HG02798 (cell line): Measurements from ENCODE around the gene CALHM5.

Source experiments
- ATAC-seq: cut with Tn5 transposase; IDR thresholded peaks from one replicate; pipeline ENCODE4 v1.9.1; 2021; ENCODE audit warnings: mild to moderate bottlenecking; ENCODE audit not compliant: unreplicated experiment, poor library complexity

The CALHM5 gene

DNA sequence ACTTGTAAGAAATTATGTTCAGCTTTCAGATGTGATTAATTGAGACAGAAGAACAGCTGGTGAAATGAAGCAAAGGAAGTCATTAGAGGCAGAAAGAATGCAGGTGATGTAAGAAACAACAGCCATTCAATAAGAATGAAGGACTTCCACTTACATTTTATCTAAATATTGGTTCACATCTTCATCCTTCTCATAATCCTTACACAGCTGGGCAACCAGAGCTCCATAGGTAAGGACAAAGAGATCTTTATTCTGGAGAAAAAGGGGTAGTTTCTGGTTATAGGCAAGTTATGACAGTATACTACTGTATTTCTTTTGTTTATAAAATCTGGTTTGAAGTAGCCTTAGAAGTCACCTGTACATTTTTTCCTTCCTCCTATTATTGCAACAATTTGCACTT, 31.7 kb downstream of the CALHM5 start:
- ATAC-seq = no peak

DNA sequence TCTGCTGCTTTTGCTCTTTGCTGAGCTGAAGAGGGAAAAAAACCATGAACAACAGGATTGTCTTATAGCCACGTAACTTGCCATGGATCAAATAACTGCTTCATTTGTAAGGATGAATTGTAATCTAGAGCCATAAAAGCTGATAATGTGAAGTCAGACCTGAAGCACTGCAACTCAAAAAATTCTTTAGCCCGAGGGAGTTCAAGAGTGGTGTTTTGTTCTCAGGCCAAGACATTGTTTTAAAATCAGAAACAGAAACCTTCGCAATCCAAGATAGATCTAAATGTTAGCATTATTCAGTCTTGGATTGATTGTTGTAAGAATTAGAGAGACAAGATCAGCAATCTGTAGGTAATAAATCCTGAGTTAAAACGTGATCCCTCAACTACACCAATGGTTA, 34.2 kb downstream of the CALHM5 start, which contains the start of gene TRAPPC3L:
Gene TRAPPC3L, minus strand, starts transcription at position 34 of the 400 bp plus-strand sequence. CDS start 170 bp downstream, outside the sequence.
- no peak for ATAC-seq

DNA sequence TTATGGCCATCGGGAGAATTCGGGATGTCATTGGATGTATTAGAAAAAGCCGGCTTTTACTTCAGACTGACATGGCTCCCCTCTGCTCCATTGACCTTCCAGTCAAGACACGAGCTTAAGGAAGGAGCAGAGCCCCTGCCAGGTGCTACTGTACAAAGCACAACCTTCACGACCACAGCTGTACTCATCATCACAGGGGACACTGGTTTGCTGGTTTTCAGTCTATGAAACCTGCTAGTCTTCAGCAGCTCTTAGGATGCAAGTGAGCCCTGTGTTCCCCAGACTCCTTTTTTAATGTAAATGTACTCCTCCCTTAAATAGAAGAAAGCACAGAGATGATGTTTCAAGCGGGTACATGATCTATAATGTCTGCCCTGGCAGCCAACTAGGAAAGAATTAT, 35.9 kb downstream of the CALHM5 start:
- no peak for ATAC-seq

DNA sequence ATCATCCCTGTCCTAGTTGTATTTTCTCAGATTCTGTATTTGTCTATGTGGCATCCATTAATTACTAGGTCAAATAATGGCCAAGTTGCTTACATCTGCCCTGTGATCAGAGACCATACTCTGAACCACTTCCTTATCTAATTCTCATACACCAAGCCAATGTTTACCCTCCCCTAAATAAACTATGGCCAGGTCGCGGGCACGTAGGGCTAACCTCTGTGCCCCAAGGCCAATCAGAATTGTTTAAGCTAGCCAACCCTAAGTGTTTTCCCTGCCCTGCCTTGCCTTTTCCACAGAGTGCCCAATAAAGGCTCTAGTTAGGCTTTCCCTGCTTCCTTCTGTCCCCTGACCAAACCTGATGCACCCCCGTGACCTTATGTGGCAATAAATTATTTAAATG, 39.4 kb downstream of the CALHM5 start:
- ATAC-seq = no peak

DNA sequence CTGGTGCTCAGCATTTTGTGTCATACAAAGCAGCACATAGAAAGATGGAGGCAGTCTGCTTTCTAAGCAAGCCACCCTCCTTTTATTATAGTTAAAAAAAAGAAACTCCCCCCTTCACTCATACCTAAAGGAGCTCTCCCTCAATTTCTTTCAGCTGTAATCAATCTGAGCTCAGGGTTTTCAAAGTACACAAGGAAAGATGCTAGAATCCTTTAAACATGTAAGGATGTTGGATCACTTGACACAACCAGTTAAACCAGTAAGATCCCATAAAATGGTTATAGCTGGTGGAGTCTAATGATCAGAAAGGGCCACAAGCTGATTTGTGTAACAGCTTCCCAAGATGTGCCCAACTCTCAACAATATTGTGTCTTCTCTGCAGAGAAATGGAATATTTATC, 42.0 kb downstream of the CALHM5 start, which contains the start of gene CALHM4:
Gene CALHM4, plus strand, starts transcription at position 301 of the 400 bp plus-strand sequence. Its CDS starts 43 bp downstream, at position 344.
- ATAC-seq = no peak

DNA sequence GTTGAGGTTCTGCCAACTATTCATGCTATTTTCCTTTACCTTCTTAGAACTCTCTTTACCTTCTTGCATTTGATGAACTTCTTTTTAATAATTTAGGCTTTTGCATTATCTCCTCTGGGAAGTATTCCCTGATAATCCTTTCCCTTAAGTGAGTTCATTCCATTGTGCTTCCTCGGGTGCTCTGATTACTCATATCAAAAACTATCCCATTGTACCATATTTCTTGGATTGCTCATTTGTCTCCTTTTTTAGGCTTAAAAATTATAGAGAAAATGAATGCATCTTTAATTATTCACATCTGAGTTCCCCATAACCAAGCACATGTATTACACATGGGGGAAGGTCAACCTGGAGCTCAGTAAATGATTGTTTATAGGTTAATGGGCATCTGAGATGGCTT, 44.6 kb downstream of the CALHM5 start:
- no peak for ATAC-seq

DNA sequence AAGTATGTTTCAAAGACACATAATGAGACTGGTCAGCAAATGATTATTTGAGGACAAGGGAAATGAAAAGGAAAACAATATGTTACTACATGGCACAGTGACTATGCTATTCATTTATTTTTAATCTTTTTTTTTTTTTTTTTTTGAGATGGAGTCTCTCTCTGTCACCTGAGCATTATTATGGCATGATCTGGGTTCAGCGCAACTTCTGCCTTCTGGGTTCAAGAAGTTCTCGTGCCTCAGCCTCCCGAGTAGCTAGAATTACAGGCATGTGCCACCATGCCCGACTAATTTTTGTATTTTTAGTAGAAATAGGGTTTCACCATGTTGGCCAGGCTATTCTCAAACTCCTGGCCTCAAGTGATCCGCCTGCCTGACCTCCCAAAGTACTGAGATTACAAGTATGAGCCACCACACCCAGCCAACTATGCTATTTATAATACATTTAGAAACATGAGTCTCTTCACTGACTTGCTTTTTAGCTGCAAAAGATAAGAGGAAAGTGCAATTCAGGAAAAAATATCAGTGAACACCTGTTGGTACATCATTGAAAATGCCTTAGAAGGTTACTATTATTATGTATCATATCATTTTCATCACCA, 45.5 kb downstream of the CALHM5 start:
- ATAC-seq = no peak

DNA sequence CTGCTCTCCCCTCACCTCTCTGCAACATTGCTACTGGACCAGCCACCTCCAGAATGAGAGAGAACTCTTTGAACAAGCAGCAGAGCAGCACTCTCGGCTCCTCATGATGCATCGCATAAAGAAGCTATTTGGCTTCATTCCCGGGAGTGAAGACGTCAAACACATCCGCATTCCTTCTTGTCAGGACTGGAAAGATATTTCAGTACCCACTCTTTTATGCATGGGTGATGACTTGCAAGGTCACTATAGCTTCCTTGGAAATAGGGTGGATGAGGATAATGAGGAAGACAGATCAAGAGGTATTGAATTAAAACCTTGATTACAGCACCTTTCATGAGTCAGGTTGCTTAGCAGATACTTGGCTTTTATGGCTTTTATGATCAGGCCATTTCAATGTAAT, 46.5 kb downstream of the CALHM5 start:
- no peak for ATAC-seq

DNA sequence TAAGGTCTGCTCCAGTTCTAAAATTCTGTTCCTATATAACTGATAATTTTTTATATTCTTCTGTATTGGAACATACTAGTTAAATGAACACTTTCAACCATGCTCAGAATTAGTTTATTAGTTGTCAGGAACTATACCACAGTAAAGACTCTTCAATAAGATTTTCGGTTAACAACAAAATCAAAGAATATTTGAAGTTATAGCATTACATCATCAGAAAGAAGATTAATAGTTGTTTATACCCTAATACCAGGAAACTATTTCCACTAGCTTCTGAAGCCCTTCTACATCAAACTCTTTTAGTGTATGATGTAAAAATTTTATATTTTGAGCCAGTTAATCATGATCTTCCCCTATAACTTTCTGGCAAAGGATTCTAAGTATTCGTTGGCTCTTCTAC, 48.7 kb downstream of the CALHM5 start:
- ATAC-seq = no peak

DNA sequence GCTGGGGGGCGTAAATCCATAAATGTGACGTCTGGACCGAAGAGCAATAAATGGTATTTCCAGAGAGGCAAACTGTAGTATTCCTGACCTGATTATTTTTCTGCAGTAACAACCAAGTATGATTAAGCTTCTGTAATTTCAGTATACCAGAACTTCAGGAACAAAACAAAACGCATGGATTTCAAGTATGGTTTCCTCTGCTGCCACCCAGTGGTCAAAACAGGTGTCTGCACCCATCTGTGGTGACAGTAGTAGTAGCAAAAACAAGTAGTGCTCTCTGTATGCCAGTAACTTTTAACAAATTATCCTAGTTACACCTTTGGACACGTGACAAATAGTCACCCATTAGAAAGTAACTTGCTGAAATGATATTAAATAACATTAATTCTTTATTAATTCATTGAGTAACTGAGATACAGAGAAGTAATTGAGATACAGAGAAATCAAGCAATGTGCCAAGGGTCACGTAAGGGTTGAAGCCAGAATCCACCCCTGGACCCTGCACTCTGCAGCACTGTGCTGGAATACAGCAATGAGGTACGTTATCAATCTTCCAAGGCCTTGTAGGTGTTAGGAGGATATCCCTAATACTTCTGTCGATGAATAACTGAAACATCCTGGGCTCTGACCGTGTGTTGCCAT, 50.1 kb downstream of the CALHM5 start:
- peak; percentile 83 for ATAC-seq

DNA sequence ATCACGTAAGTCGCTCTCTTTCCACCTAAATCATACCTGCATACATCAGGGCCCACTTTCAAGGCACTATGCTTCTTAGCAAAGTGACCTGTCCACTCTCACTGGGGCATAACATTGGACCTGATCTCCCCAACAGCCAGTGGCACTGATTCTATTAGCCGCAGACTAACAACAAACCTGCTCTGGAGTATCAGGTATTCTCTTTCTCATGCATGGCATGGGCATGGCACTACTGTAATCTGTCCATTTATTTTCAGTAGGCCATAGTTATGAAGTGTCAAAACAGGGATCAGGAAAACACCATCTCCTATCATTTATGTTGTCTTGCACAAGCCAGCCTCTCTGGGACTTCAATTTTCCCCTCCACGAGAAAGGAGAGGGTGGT, 50.6 kb downstream of the CALHM5 start:
- ATAC-seq = no peak

DNA sequence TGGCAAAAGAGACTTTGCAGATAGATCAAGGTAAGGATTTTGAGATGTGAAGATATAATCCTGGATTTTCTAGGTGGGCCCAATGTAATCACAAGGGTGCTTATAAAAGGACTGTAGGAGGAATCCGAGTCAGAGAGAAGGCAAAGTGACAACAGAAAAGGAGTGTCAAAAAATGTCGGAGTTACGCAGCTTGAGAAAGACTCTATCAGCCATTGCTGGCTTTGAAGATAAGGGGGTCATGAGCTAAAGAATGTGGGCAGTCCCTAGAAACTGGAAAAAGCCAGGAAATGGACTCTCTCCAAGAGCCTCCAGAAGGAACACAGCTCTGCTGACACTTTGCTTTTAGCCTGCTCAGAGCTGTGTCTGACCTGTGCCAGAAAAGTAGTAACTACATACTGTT, 51.2 kb downstream of the CALHM5 start:
- no peak for ATAC-seq

DNA sequence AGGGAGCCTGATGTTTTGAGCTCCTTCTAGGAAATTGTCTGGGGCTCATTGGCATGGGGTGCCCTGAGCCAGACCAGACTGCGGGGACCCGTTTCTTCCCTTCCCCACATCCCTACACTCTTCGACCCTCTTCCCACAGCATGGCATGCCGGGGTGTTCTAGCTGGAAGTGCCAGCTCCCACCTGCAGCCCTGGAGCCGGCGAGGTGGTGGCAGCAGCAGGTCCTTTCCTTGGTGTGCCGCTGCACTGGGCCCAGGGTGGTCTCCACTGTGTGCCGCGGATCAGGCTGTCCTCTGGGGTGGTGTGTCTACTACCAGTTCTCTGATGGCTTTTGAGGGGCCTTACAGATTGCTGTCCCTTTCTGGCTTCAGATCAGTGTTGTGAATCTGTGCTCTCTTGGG, 52.4 kb downstream of the CALHM5 start:
- no peak for ATAC-seq

DNA sequence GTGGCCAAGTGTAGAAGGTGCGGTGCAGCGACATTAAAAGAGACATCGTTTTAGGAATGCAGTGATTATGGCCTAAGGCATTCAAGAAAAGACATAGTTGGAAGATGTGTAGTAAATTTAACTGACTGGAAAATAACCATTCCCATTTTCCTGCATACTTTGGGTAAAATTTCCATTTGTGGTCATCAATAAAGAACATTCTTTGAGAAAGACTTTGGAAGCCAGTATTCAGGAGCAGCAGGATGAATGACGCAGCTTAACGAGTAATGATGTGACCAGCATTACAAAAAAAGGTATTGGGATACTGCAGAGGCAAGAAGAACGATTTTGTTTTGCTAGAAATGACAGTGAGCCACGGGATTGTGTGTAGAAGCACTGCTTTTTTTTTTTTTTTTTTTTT, 52.9 kb downstream of the CALHM5 start:
- no peak for ATAC-seq

DNA sequence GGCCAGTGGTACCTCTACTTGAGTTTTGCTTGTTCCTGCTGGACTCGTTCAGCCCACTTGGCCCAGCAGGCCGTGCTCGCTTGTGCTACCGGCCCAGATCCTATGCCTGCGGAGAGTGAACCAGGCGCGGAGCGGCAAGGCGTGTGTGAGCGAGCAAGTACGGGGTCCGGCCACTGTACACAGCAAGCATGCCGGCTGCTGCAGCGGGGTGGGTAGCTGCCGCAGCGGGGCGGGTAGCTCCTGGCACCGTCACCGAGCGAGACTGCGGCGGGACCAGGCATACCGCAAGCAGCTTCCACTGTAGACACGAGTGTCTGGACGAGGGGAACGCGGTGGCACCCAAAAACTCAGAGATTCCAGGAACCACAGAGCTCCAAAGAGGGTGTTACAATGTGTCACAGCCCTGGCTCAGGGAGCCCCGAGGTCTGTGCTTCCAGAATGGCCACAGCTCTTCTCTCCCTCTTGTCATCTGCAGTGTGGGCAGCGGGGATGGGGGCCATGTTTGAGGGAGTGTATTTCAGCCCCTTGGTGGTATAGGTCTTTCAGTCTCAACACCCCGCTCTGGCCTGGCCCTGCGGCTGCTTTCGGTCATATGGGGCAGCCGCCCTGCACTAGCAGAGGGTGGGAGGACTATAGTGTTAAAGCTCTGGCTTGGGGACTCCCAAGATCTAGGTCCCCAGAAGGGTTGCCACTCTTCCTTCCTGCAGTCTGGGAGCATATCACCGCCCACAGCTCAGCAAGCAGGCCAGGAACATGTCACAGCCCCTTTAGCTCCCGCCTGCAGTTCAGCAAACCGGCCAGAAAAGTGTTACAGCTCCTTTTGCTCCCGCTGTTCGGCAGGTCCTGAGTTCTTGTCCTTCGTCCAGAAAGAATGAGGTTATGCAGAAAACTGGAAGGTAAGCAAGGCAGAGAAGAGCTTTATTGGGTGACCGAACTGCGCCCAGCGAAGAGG, 53.8 kb downstream of the CALHM5 start:
- no peak for ATAC-seq

DNA sequence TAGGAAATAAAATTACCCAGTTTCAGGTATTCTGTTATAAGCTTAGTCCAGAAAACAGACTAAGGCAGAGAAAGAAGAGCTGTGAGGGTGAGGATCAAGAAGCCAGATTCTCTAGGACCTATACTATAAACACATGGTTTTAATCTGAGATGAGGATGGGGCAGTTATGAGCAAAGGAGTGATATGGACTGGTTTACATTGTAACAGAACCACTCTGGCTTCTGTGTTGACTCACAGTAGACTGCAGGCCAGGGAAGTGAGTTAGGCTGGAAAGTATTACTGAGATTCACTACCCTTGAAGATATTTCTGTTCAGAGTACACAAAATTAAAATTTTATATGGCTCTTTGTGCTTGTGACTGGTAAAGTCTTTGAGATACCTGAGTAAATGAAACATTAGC, 56.7 kb downstream of the CALHM5 start:
- no peak for ATAC-seq

DNA sequence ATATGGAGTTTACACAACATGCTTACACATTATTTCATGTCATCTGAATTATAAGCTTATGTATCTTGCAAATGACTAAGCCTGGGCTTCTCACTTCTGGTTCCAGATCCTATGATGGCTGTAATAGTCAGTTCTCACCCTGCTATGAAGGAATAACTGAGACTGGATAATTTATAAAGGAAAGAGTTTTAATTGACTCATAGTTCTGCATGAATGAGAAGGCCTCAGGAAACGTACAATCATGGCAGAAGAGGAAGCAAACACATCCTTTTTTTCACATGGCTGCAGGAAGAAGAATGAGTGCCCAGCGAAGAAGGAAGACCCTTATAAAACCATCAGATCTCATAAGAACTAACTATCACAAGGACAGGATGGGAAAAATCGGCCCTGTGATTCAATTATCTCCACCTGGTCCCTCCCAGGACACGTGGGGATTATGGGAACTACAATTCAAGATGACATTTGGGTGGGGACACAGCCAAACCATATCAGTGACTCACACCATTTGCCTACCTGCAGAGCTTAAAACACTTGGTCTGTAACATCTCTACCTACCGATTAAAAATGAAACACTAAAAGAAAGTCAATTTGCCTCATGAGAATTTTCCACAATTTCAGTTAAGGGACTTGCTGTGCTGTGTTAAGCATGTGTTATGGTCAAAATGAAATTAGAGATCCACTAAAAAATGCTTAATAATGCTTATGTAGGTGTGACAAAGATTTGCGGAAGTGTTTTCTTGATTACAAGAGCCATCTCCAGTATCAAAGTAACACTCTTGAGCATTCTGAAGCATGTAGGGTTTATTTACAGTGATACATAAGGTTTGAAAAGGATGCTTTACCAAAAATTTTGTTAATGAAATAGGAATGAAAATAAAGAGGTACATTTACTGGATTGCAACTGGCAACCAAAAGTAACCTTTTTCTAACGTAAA, 57.6 kb downstream of the CALHM5 start:
- ATAC-seq = no peak

DNA sequence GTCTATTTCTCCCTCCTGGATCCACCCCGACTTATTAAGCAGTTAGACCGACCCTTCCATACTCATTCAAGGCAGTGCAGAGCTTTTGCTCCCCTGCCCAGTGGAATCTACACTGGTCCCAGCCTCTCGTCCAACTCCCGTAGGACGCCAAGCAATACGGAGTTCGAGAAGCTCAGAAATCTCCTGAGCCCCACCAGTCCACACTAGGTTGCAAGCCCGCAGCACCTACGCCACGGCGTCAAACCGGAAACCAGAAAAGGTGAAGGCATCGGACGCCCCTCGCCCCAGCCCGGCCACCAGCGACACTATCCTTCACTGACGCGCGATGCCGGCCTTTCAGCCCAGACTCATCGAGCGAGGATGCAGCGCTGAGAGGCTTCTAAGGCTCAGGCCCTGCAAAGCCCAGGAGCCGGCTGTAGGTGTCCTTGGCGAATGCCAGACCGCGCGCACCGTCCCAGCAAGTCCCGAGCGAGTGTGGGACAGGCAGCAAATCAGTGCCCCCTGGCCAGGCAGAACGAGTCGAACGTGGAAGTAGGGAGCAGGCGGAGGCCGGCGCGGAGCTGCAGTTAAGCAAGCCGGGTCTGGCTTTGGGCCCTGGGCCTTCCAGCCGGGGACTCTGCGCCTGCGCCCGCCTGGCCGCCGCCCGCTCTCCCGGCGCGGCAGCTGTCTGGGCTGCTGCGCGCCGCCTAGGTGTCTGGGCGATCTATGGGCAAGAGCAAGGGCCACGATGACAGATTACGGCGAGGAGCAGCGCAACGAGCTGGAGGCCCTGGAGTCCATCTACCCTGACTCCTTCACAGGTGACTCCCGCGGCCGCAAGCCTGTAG, 59.6 kb downstream of the CALHM5 start, which contains the start of gene RWDD1:
Gene RWDD1, plus strand, starts transcription at position 649 of the 827 bp plus-strand sequence. Its CDS starts 79 bp downstream, at position 728.
- peak; percentile 95 for ATAC-seq

DNA sequence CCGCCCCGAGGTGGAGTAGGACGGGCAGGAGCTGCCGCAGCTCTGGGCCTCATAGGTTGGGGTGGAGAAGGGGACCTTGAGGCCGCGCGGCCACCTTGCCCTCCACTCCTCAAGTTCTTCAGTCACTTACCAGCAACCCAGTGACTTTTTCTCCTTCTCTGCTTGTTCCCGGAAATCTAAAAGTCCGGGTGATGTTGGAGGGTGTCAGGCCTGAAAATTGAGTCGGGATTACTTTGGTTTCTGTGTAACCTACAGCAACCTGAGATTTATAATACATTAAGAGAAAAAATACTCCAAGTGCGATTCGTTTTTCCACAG, 60.2 kb downstream of the CALHM5 start:
- ATAC-seq = no peak
